PFSK-1 (cell line): ENCODE measurements around the gene ABCC3.

ENCODE experiments used
- POLR2AphosphoS5 ChIP-seq: IDR thresholded peaks from 2 replicates; pipeline ENCODE4 v1.6.1; 2012; ENCODE audit warnings: low read depth, mild to moderate bottlenecking, control low read depth, low read length, moderate library complexity
- TF ChIP-seq, protein P1 (sequence below), 2 experiments: IDR thresholded peaks; 2 replicates each; pipeline versions ENCODE4 v1.6.1 to v1.8.0; 2011 to 2012; ENCODE audit warnings: low read depth in 2 of 2, low read length in 2 of 2, control low read depth in 1 of 2, inconsistent platforms in 1 of 2, mild to moderate bottlenecking in 1 of 2, moderate library complexity in 1 of 2; ENCODE audit not compliant: insufficient read depth in 1 of 2

DNA sequence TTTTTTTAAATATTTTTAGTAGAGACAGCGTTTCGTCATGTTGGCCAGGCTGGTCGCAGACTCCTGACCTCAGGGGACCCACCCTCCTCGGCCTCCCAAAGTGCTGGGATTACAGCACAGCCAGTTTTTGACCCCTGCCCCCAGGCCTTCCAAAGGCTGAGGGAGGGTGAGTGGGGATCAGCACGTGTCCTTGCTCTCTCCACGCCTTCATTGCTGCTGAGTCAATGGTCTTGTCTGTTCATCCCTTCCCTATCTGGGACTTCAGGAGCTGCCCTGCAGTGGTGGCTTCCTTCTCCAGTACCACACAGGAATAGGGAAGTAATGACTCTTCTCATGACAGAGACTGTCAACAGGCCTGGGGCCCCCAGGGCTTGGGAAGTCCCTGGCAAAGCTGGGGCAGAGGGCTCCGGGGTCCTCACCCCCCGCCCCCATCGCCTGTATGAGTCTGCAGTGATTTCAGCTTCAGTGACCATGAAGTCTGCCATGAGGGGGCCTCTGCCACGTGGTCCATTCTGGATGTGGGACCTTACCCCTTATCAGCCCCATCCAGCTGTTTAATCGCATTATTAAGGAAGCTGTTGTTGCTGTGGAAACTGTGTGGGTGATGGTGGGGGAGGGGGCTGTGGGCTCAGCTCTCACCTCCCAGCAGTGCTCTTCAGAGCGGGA lies 6.1 kb downstream of the ABCC3 start:
- TF ChIP-seq, protein P1, sequence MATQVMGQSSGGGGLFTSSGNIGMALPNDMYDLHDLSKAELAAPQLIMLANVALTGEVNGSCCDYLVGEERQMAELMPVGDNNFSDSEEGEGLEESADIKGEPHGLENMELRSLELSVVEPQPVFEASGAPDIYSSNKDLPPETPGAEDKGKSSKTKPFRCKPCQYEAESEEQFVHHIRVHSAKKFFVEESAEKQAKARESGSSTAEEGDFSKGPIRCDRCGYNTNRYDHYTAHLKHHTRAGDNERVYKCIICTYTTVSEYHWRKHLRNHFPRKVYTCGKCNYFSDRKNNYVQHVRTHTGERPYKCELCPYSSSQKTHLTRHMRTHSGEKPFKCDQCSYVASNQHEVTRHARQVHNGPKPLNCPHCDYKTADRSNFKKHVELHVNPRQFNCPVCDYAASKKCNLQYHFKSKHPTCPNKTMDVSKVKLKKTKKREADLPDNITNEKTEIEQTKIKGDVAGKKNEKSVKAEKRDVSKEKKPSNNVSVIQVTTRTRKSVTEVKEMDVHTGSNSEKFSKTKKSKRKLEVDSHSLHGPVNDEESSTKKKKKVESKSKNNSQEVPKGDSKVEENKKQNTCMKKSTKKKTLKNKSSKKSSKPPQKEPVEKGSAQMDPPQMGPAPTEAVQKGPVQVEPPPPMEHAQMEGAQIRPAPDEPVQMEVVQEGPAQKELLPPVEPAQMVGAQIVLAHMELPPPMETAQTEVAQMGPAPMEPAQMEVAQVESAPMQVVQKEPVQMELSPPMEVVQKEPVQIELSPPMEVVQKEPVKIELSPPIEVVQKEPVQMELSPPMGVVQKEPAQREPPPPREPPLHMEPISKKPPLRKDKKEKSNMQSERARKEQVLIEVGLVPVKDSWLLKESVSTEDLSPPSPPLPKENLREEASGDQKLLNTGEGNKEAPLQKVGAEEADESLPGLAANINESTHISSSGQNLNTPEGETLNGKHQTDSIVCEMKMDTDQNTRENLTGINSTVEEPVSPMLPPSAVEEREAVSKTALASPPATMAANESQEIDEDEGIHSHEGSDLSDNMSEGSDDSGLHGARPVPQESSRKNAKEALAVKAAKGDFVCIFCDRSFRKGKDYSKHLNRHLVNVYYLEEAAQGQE (IDR thresholded peaks at IDR 0.05; ENCODE audit: insufficient read depth in 1 of 2, low read depth in 2 of 2, low read length in 2 of 2): no peak
- no peak for TF ChIP-seq POLR2AphosphoS5
